ENCODE data around the gene RIPK4.

Gene RIPK4

GRCh38 chr21:41691205-41692184 lies 75.4 kb downstream of the RIPK4 start:
- no peak for DNase-seq (ENCODE audit: low read depth)

Measured in amniotic epithelial cell (primary cell).